ENCODE measurements around the gene OR8H3.
"Not testable (repeated sequence)": the region's sequence is repeated elsewhere in the genome, so short reads cannot be mapped to it uniquely, and the experiment has no call there.

Gene OR8H3

GRCh38 chr11:56122073-56122472 is at the start of gene OR8H3:
TSS of gene OR8H3 (plus strand) at chr11:56122373. CDS start at chr11:56122373, 0 bp downstream.
- no peak for DNase-seq (ENCODE audit: low read depth in 2 of 2)

- DNase-seq (ENCODE audit: low read depth in 2 of 2), result no peak
Measured at GRCh38 chr11:56089697-56090096, 32.5 kb upstream of the OR8H3 start.

GRCh38 chr11:56093008-56093407 is 29.2 kb upstream of the OR8H3 start, which contains the start of gene OR8I2:
TSS of gene OR8I2 (plus strand) at chr11:56093308. CDS start at chr11:56093308, 0 bp downstream.
- no peak for DNase-seq (ENCODE audit: low read depth in 2 of 2)

GRCh38 chr11:56103210-56103737 is 18.9 kb upstream of the OR8H3 start, which contains the start of gene OR8H2:
TSS of gene OR8H2 (plus strand) at chr11:56103687. CDS start at chr11:56105043, 1,356 bp downstream.
- no peak for DNase-seq (ENCODE audit: low read depth in 2 of 2)

- no peak for DNase-seq (ENCODE audit: low read depth in 2 of 2)
Measured at GRCh38 chr11:56140151-56140661, 18.0 kb downstream of the OR8H3 start, which contains the start of gene OR8J3. TSS of gene OR8J3 (minus strand) at chr11:56140201. CDS start at chr11:56137718, 2,483 bp downstream.

- DNase-seq (ENCODE audit: low read depth in 2 of 2), result not testable (repeated sequence)
Measured at GRCh38 chr11:56143681-56144080, 21.5 kb downstream of the OR8H3 start.

- DNase-seq (ENCODE audit: low read depth in 2 of 2), result no peak
Measured at GRCh38 chr11:56151376-56151775, 29.2 kb downstream of the OR8H3 start.

- no peak for DNase-seq (ENCODE audit: low read depth in 2 of 2)
Measured at GRCh38 chr11:56152333-56152732, 30.2 kb downstream of the OR8H3 start.

GRCh38 chr11:56160217-56160616 is 38.0 kb downstream of the OR8H3 start, which contains the start of gene OR8K5:
TSS of gene OR8K5 (minus strand) at chr11:56160317. CDS start at chr11:56160317, 0 bp downstream.
- no peak for DNase-seq (ENCODE audit: low read depth in 2 of 2)

GRCh38 chr11:56163804-56164203 is 41.6 kb downstream of the OR8H3 start:
- DNase-seq (ENCODE audit: low read depth in 2 of 2), result no peak

GRCh38 chr11:56172256-56172830 is 50.2 kb downstream of the OR8H3 start:
- DNase-seq (ENCODE audit: low read depth in 2 of 2), result no peak

All from stimulated activated CD8-positive, alpha-beta memory T cell treated with anti-CD3 and anti-CD28 coated beads, Interleukin-15, amount 100 ng/mL, for 4 hours (primary cell).